MM.1S (cell line): ENCODE measurements around the gene AKAP6.

Experiments
- DNase-seq: peaks from one replicate; pipeline ENCODE4 v3.0.0-alpha.2; 2015
- H2AFZ ChIP-seq: fragments of 300-600 bp; sonication (generic); 2 replicates; pipeline ENCODE4 v1.6.0; 2016; ENCODE audit warnings: antibody characterized with exemption, low read length
- H3F3A ChIP-seq: fragments of 300-600 bp; sonication (generic); 2 replicates; pipeline ENCODE4 v1.6.1; 2016; ENCODE audit warnings: mild to moderate bottlenecking, antibody characterized with exemption, low read length, moderate library complexity, mixed read lengths; ENCODE audit not compliant: insufficient read depth
- H3K27ac ChIP-seq: fragments of 300-600 bp; sonication (generic); 2 replicates; pipeline ENCODE4 v1.5.1; 2016; ENCODE audit warnings: mild to moderate bottlenecking, low read length
- H3K27me3 ChIP-seq: fragments of 300-600 bp; sonication (generic); replicated peaks from 2 replicates; pipeline ENCODE4 v1.6.0; 2016; ENCODE audit warnings: low read length; ENCODE audit not compliant: insufficient read depth
- H3K36me3 ChIP-seq: fragments of 300-600 bp; sonication (generic); replicated peaks from 2 replicates; pipeline ENCODE4 v1.6.1; 2016; ENCODE audit warnings: mild to moderate bottlenecking, low read length, mixed read lengths; ENCODE audit not compliant: insufficient read depth
- H3K4me1 ChIP-seq: fragments of 300-600 bp; sonication (generic); 2 replicates; pipeline ENCODE4 v1.6.1; 2016; ENCODE audit warnings: low read length, mixed read lengths
- H3K4me2 ChIP-seq: fragments of 300-600 bp; sonication (generic); 2 replicates; pipeline ENCODE4 v1.6.0; 2016; ENCODE audit warnings: low read depth, low read length
- H3K4me3 ChIP-seq: fragments of 300-600 bp; sonication (generic); 2 replicates; pipeline ENCODE4 v1.5.1; 2016; ENCODE audit warnings: low read length, mixed read lengths
- H3K79me2 ChIP-seq: fragments of 300-600 bp; sonication (generic); 2 replicates; pipeline ENCODE4 v1.6.1; 2016; ENCODE audit warnings: mixed run types, low read length, mixed read lengths
- H3K9ac ChIP-seq: fragments of 300-600 bp; sonication (generic); 2 replicates; pipeline ENCODE4 v1.6.1; 2016; ENCODE audit warnings: low read length, mixed read lengths
- H3K9me2 ChIP-seq: fragments of 300-600 bp; sonication (generic); replicated peaks from 2 replicates; pipeline ENCODE4 v1.6.1; 2016; ENCODE audit warnings: mild to moderate bottlenecking, low read length, mixed read lengths; ENCODE audit not compliant: insufficient read depth
- H3K9me3 ChIP-seq: fragments of 300-600 bp; sonication (generic); replicated peaks from 2 replicates; pipeline ENCODE4 v1.6.1; 2016; ENCODE audit warnings: mild to moderate bottlenecking, low read length, mixed read lengths; ENCODE audit not compliant: insufficient read depth
- H4K20me1 ChIP-seq: fragments of 300-600 bp; sonication (generic); 2 replicates; pipeline ENCODE4 v1.6.1; 2016; ENCODE audit warnings: mild to moderate bottlenecking, low read length, moderate library complexity, mixed read lengths; ENCODE audit not compliant: insufficient read depth
- EZH2 ChIP-seq: fragments of 300-600 bp; sonication (generic); optimal IDR thresholded peaks from 2 replicates; pipeline ENCODE3; 2017; ENCODE audit warnings: low read depth, mild to moderate bottlenecking, antibody characterized with exemption, low read length, mixed read lengths
- EZH2phosphoT487 ChIP-seq: fragments of 300-600 bp; sonication (generic); IDR thresholded peaks from 2 replicates; pipeline ENCODE4 v1.6.1; 2018; ENCODE audit warnings: antibody characterized with exemption, low read length
- TF ChIP-seq, protein P1 (sequence below): fragments of 300-600 bp; sonication (generic); IDR thresholded peaks from 2 replicates; pipeline ENCODE4 v1.5.1; 2016; ENCODE audit warnings: antibody characterized with exemption, low read length, mixed read lengths

The AKAP6 gene

DNA sequence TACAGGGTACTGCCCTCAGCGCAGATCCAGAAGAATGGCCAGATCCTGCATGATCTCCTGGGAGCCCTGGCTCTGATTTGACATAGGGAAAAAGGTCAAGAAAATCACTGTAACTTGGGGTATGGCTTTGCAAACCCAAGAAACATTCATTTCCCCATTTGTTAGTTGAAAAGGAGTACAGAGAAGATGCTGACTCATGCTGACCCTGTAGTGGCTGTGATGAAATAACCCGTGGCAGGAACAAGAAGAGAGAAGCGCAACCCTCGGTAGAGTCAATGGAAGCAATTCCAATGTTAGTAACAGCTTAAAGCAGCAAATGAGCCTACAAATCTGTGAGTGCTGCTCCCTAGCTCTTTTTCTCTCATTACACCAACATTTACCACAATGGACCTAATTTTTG is 328.0 kb downstream of the AKAP6 start:
- Histone ChIP-seq H3K4me2 (no peak overlapping the region), H3K9me2 (no peaks in the 10 kb centered on the region), H3K9me3 (no peaks in the 10 kb centered on the region), H2AFZ (no peak overlapping the region), H3K4me1 (no peaks in the 10 kb centered on the region), H3K4me3 (no peak overlapping the region), H3K27ac (no peak overlapping the region), H3F3A (no peaks in the 10 kb centered on the region), H3K79me2 (no peaks in the 10 kb centered on the region), H3K9ac (no peak overlapping the region), H4K20me1 (no peaks in the 10 kb centered on the region), H3K27me3 (no peaks in the 10 kb centered on the region), H3K36me3 (no peaks in the 10 kb centered on the region)
- DNase-seq, result no peak
- no peak for TF ChIP-seq EZH2phosphoT487
- TF ChIP-seq, protein P1, sequence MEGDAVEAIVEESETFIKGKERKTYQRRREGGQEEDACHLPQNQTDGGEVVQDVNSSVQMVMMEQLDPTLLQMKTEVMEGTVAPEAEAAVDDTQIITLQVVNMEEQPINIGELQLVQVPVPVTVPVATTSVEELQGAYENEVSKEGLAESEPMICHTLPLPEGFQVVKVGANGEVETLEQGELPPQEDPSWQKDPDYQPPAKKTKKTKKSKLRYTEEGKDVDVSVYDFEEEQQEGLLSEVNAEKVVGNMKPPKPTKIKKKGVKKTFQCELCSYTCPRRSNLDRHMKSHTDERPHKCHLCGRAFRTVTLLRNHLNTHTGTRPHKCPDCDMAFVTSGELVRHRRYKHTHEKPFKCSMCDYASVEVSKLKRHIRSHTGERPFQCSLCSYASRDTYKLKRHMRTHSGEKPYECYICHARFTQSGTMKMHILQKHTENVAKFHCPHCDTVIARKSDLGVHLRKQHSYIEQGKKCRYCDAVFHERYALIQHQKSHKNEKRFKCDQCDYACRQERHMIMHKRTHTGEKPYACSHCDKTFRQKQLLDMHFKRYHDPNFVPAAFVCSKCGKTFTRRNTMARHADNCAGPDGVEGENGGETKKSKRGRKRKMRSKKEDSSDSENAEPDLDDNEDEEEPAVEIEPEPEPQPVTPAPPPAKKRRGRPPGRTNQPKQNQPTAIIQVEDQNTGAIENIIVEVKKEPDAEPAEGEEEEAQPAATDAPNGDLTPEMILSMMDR, result no peak
- TF ChIP-seq EZH2, result no peak

DNA sequence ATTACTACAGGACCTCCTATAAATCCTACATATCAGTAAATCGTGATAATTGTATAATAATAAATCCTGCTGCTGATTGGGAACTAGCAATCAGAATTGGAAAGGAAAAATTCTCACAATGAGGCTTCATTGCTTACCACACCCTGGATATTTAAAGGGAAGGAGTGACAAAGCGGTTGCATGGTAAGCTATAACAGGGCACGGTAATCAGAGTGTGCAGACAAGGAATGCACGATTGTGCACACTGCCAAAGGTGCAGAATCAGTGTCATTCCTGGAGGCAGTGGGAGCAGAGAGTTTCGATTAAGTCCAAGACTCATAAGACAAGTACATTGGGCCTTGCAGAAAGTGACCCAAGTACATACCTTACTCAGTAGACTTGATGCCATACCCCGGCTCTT is 332.1 kb downstream of the AKAP6 start:
- Histone ChIP-seq H3K4me3 (no peak overlapping the region), H3K4me1 (no peaks in the 10 kb centered on the region), H4K20me1 (no peaks in the 10 kb centered on the region), H3K9ac (no peak overlapping the region), H3K9me3 (no peaks in the 10 kb centered on the region), H3K4me2 (no peak overlapping the region), H3F3A (no peaks in the 10 kb centered on the region), H3K27ac (no peak overlapping the region), H2AFZ (no peak overlapping the region), H3K9me2 (no peaks in the 10 kb centered on the region), H3K79me2 (no peaks in the 10 kb centered on the region), H3K27me3 (no peaks in the 10 kb centered on the region), H3K36me3 (no peaks in the 10 kb centered on the region)
- TF ChIP-seq EZH2phosphoT487 (no peak), EZH2 (no peak)
- TF ChIP-seq, protein P1, result no peak
- no peak for DNase-seq

DNA sequence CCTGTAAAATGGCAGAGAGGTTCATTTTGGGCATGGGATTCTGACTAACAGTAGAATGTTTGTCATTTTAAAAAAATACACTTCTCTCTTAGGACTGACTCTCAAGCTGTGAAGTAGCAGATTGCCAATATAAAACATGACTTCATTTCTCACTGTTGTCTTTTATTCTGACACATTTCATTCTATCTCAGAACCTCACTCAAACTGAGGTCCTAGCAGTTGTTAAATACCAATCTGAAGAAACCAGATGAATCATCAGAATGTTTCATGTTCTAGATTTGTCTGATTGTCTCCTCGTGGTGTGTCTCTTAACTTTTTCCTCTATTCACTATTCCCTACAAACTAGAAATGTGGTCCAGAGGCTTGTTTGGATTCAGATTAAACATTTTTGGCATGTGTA is 333.1 kb downstream of the AKAP6 start:
- H3K27ac ChIP-seq, result no peak overlapping the region
- H3K36me3 ChIP-seq, result no peaks in the 10 kb centered on the region
- H3K79me2 ChIP-seq, result no peaks in the 10 kb centered on the region
- H3K27me3 ChIP-seq, result no peaks in the 10 kb centered on the region
- no peak for DNase-seq
- TF ChIP-seq EZH2, result no peak
- TF ChIP-seq, protein P1, result no peak
- no peak overlapping the region for H3K9ac ChIP-seq
- H2AFZ ChIP-seq, result no peak overlapping the region
- H3F3A ChIP-seq, result no peaks in the 10 kb centered on the region
- H3K4me1 ChIP-seq, result no peaks in the 10 kb centered on the region
- no peaks in the 10 kb centered on the region for H3K9me2 ChIP-seq
- H3K9me3 ChIP-seq, result no peaks in the 10 kb centered on the region
- H3K4me3 ChIP-seq, result no peak overlapping the region
- H3K4me2 ChIP-seq, result no peak overlapping the region
- H4K20me1 ChIP-seq, result no peaks in the 10 kb centered on the region

DNA sequence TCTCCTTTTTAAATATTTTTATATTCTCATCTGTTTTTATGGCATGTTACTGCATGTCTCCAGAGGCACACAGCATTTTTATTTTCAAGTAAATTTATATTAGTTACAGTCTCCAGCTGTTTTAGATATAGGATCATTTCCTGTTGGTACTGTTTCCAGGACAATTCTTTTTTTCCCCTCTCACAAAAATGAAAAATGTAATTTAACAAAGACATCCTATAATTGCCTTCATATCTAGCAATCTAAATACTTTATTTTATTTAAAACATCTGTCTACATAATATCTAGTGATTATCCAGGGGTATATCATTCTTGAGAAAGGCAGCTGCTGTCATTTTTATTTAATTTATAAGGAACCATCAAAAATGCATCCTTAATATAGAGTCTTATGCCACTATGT is 337.2 kb downstream of the AKAP6 start:
- Histone ChIP-seq H2AFZ (no peak overlapping the region), H3K9me2 (no peaks in the 10 kb centered on the region), H3K4me2 (no peak overlapping the region), H3F3A (no peaks in the 10 kb centered on the region), H3K4me3 (no peak overlapping the region), H3K4me1 (no peaks in the 10 kb centered on the region), H4K20me1 (no peaks in the 10 kb centered on the region), H3K36me3 (no peaks in the 10 kb centered on the region), H3K27me3 (no peaks in the 10 kb centered on the region), H3K9ac (no peak overlapping the region), H3K27ac (no peak overlapping the region), H3K9me3 (no peaks in the 10 kb centered on the region), H3K79me2 (no peaks in the 10 kb centered on the region)
- DNase-seq, result no peak
- TF ChIP-seq, protein P1, result no peak
- TF ChIP-seq EZH2, result no peak
